Lower lobe of right lung (tissue), 2 donors: ENCODE results near the gene WDTC1. TPM values are rescaled to one million over a fixed set of nuclear protein-coding genes. Genes with fewer than 3 reads are reported as not detected.

Experiments used
- ATAC-seq, 2 donors: fragments of 200-7000 bp; cut with Tn5 transposase; one replicate each; pipeline ENCODE4 v1.9.1; 2020 to 2022; ENCODE audit warnings: mild to moderate bottlenecking in 2 of 2, moderate library complexity in 2 of 2
- DNase-seq: peaks from one replicate; pipeline ENCODE4 v3.0.0-alpha.2; 2020
- H3K27ac ChIP-seq: fragments of 200-600 bp; one replicate; pipeline ENCODE4 v1.8.0; 2022
- H3K27me3 ChIP-seq: fragments of 200-600 bp; one replicate; pipeline ENCODE4 v1.8.0; 2022; ENCODE audit warnings: low read depth
- H3K36me3 ChIP-seq: fragments of 200-600 bp; one replicate; pipeline ENCODE4 v1.8.0; 2022; ENCODE audit warnings: mild to moderate bottlenecking
- H3K4me1 ChIP-seq: fragments of 200-600 bp; one replicate; pipeline ENCODE4 v1.8.0; 2022
- H3K4me3 ChIP-seq: fragments of 200-600 bp; one replicate; pipeline ENCODE4 v1.8.0; 2022; ENCODE audit warnings: mild to moderate bottlenecking
- H3K9me3 ChIP-seq: fragments of 200-600 bp; one replicate; pipeline ENCODE4 v1.8.0; 2022
- intact Hi-C: fragments of 100-400 bp; cut with DNase I; formaldehyde crosslinking; loops from one replicate; pipeline ENCODE4 v1.11.0; 2022
- total RNA-seq: library from RNA; stranded (reverse); fragmentation: NEBNext Ultra II Directional; extraction: Animal tissue kit (Norgen Biotek cat#: 25700); gene quantifications from one replicate; pipeline ENCODE4 v1.2.1, GENCODE V29; 2021
- TF ChIP-seq, protein P1 (sequence below): fragments of 200-600 bp; IDR thresholded peaks from one replicate; pipeline ENCODE4 v1.8.0; 2022; ENCODE audit warnings: antibody characterized with exemption, mild to moderate bottlenecking
- donor health status: DM: no; HTN: yes; CAD: no; lungs with severe emphysema.

Gene WDTC1
- total RNA-seq, 1 donor from 2014 or later, result 45.7 TPM

DNA sequence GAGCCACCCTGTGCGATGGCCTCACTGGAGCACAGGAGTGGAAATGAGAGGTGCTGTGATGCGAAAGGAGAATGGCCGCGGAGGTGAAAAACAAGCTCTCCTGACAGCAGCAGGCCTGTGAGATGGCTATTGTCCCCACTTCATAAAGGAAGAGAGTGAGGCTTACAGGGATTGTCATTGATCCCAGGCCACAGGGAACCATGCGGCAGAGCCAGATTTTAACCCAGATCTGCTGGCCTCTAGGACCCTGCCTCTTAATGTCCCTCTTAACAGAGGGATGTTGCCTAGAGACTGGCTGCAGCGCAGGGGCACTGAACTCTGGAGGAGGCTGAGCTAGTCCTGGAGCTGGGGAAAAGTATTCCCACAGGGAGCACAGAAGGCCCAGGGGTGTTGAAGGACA is 104.3 kb downstream of the WDTC1 start:
- no peak for ATAC-seq
- Histone ChIP-seq H3K27me3 (no peaks in the 10 kb centered on the region), H3K27ac (no peak overlapping the region), H3K36me3 (peaks cover 45% of the 10 kb centered on the region), H3K4me1 (peaks cover 27% of the 10 kb centered on the region), H3K4me3 (no peak overlapping the region), H3K9me3 (no peaks in the 10 kb centered on the region)
- intact Hi-C loops, result no loop called here
- DNase-seq, result no peak
- TF ChIP-seq, protein P1, sequence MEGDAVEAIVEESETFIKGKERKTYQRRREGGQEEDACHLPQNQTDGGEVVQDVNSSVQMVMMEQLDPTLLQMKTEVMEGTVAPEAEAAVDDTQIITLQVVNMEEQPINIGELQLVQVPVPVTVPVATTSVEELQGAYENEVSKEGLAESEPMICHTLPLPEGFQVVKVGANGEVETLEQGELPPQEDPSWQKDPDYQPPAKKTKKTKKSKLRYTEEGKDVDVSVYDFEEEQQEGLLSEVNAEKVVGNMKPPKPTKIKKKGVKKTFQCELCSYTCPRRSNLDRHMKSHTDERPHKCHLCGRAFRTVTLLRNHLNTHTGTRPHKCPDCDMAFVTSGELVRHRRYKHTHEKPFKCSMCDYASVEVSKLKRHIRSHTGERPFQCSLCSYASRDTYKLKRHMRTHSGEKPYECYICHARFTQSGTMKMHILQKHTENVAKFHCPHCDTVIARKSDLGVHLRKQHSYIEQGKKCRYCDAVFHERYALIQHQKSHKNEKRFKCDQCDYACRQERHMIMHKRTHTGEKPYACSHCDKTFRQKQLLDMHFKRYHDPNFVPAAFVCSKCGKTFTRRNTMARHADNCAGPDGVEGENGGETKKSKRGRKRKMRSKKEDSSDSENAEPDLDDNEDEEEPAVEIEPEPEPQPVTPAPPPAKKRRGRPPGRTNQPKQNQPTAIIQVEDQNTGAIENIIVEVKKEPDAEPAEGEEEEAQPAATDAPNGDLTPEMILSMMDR, result no peak

DNA sequence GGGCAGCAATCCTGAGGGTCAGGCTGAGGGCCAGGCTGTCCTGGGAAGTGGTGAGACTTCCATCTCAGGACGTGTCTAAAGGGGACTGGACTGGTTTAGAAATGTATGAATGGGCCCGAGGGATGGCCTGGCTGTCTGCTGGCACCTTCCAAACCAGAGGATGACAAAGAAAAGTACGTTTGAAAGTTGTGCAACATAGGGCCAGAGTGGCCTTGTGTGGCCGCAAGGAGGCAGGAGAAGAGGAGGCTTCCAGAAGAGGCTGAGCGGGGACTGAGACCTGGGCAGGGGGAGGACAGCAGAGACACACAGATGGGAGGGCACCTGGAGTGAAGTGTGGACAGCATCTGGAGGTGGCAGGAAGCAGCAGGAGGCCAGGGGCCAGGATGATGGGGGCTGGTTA is 104.8 kb downstream of the WDTC1 start:
- ATAC-seq (no peak), DNase-seq (no peak)
- Histone ChIP-seq H3K9me3 (no peaks in the 10 kb centered on the region), H3K36me3 (peaks cover 41% of the 10 kb centered on the region), H3K4me3 (no peak overlapping the region), H3K4me1 (peaks cover 31% of the 10 kb centered on the region), H3K27ac (no peak overlapping the region), H3K27me3 (no peaks in the 10 kb centered on the region)
- intact Hi-C loops, result no loop called here
- TF ChIP-seq, protein P1, result no peak

DNA sequence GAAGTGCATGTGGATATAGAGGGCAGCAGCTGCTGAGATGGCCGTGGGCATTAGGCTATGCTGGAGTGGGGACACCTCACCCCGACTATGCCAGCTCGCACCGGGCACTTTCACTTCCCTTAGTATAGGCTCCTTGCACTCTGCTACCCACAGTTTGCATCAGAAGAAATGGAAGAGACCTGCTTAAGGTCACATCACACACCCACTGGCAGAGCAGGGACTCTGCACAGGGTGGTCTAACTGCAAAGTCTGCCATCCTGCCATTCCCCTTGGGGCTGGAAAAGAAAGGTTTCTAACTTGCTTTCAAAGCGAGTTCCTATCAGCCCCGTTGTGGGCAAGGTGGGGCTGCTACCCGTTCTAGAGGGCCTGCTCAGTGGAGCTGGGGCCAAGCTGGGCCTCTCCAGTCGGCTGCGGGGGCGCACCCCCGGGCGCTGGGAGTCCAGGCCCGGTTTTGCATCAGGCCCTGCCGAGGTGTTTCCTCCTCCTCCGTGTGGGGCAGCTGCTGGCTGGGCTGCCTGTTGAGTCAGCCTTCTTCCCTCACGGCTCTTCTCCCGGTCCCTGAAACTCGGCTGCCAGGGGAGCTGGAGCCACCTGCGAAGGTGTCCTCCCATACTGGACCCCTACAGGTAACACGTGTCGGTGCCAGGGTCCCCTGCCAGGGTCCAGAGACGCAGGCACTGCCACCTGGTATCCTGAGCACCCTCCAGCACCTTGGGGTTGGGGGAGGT is 107.3 kb downstream of the WDTC1 start, which contains the start of gene SYTL1:
Gene SYTL1 (plus strand): TSS at position 498 of the 728 bp plus-strand sequence. CDS start 3,313 bp downstream, outside the sequence.
- H3K4me1 ChIP-seq, result peaks cover 31% of the 10 kb centered on the region
- peak within 1 kb of the TSS; percentile 61 for H3K4me3 ChIP-seq
- ATAC-seq, result peak; percentile 81 to 89
- peak; percentile 81 for DNase-seq
- no peaks in the 10 kb centered on the region for H3K9me3 ChIP-seq
- TF ChIP-seq, protein P1, result no peak
- peaks cover 17% of the 10 kb centered on the region for H3K36me3 ChIP-seq
- intact Hi-C loops, result no loop called here
- H3K27ac ChIP-seq, result peak within 1 kb of the TSS; percentile 78
- H3K27me3 ChIP-seq, result no peaks in the 10 kb centered on the region

DNA sequence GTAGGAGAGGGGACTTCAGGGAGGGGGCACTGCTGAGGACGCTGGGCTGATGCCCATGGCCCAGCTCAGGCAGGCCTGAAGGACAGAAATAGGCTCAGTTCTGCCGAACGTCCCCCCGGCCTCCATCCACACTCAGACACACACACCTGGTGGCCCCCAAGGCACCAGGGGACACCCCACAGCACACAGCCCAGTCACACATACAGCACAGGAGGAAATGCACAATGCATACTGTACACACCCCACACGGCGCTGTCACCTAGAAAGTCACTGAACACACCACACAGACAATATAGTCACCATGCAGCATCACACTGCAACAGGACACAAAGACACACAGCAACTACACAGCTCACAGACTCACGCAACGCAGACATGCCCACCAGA is 108.0 kb downstream of the WDTC1 start:
- Histone ChIP-seq H3K27ac (peak overlapping the region; percentile 78), H3K36me3 (peaks cover 10% of the 10 kb centered on the region), H3K4me3 (peak overlapping the region; percentile 61), H3K27me3 (no peaks in the 10 kb centered on the region), H3K9me3 (no peaks in the 10 kb centered on the region), H3K4me1 (peaks cover 34% of the 10 kb centered on the region)
- intact Hi-C loops, result no loop called here
- ATAC-seq (peak; percentile 14 to 34), DNase-seq (no peak)
- TF ChIP-seq, protein P1, result no peak

DNA sequence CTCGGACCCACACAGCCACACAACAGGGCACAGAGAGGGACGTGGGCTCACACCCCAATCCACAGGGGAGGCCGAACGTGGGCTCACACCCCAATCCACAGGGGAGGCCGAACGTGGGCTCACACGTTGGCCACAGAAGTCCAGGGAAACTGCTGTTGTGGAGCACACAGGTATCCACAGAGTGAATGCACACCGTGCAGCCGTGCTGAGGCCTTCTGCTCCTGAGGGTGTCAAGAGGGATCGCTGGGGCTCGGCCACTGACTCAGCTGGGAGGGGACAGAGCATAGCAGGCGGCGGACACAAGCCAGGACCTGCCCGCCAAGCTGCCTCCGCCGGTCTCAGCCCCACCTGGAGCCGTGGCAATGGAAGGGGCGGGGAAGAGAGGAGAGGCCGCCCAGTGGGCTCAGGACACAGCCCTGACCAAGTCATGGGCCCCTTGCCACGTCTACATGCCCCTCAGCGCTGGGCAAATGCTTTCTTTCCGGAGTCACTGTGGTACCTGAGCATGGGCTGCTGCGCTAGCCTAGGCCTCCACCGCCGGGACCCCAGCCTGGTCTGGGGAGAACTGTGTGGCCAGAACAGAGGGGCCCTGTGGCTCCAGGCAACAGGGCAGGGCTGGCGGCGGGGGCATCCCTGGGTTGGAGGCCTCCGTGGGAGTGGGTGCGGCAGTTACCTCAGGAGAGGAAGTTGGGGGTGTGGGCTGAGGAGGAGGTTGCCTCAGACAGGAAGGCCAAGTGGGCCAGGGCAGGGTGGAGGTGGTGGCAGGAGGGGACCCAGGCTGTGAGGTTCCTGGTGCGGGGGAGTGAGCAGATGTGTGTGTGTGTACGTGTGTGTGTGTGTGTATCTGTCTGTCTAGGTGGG is 108.6 kb downstream of the WDTC1 start:
- Histone ChIP-seq H3K27me3 (no peaks in the 10 kb centered on the region), H3K36me3 (peaks cover 10% of the 10 kb centered on the region), H3K4me1 (peaks cover 37% of the 10 kb centered on the region), H3K4me3 (peak overlapping the region; percentile 61), H3K9me3 (no peaks in the 10 kb centered on the region), H3K27ac (peak overlapping the region; percentile 78)
- TF ChIP-seq, protein P1, result no peak
- intact Hi-C loops, result no loop called here
- peak; percentile 82 for DNase-seq
- peak; percentile 81 to 83 for ATAC-seq
